NCI-H1930 (cell line): ENCODE data around the gene NBEA.

Experiments used
- DNase-seq, 2 experiments: peaks; one replicate each; lab custom pipeline; 2025; lab: John Stamatoyannopoulos, UW

The NBEA gene

DNA sequence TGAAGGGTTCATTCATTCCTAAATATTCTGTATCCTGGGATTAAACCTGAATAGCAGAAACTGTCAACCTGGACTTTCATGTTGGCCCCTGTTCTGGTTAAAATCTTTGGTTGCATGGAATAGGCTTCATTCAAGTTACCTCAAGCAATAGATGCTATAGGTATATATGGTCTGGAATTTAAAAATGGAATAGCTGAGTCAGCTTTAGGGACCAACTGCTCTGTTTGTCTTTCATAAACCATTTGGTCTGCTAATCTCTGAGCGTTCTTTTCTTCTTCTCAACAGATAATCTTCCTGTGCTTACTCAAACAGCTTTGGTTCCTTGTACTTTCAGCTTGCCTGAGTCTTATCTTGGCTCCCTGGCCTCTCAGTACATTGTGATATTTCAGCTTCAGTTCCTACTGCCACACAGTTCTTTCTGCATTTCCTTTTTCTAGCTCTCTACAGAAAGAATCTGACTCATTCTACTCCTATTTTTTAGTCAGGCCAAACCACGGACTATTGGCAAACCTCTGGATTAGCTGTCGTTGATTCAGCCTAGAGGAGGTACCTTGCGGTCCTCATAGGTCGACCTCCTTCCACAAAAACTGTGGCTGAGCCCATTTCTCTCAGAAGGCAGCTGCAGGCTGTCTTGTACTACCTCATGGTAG, 570.3 kb downstream of the NBEA start:
- no peak for DNase-seq

DNA sequence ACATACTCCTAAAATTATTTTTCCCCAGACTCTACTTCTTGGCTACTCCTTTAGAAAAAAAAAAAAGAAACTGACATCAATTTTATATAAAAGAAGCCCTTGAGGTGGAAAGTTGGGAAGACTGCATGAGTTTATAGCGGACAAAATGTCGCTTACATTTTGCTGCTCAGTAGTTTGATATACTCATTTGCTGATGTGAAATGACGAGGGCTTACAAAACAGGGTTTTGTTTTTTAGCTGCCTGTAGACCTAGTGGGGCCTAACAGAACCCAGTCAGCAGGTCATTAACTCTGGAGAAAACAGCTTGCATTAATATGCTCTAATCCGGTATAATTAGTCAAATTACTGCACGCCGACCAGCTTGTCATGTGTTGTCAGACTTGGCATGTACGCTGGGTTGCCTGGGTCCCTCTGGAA, 572.0 kb downstream of the NBEA start:
- peak; percentile 46 to 56 for DNase-seq

DNA sequence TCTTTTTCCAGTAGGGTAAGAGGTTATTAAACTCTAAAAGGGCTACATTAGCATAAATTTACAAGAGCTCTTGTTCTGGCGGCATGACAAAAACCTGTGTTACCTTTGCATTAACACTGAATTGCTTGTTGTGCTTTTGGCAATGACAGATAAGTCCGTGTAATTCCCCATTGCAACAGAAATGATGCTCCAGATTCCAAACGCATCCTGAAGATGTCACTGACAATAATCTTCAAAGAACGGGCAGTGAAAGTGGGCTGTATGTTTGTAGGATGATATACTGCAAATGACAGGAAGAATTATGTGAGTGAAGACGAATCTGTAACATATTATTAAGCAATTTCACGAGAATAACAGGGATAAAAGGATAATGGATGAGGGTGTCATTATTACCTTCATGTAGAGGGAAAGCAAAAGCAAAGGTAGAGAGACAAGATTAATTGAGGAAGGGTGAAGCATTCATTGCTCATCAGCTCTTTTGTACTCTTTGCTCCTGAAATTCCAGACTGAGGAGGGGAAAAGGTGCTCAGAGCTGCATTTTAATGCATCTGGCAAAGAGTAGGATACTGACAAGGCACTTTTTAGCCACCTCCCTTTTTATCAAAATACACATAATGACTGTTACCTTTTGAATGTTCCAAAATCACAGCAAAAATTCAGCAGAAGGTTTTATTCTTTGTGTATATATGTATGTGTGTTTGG, 572.9 kb downstream of the NBEA start:
- peak; percentile 56 to 71 for DNase-seq

DNA sequence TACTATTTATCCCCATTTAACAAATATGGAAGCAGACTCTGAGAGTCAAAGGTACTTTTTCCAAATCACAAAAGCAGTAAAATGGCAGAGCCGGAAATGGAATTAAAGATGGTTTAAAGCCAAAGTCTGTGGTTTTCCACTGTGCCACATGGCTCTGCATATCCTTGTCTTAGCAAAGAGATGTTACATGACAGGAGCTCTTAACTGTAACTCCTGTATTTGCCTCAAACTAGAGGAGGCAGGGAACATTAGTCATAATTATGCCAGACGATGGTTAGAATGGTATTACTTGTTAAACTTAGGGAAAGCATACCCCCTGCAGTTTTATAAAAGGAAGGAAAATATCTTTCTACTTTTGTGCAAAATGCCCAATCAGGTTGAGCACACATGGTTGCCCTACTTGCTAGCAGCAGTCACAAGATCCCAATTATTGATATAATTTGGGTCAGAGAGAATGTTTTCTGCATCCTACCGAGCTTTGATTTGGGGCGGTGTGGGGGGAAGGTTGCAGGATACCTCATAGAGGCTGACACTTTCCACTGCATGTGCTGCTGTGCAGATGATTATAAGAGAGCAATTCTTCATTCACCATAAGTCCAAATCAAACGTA, 576.4 kb downstream of the NBEA start:
- no peak for DNase-seq

DNA sequence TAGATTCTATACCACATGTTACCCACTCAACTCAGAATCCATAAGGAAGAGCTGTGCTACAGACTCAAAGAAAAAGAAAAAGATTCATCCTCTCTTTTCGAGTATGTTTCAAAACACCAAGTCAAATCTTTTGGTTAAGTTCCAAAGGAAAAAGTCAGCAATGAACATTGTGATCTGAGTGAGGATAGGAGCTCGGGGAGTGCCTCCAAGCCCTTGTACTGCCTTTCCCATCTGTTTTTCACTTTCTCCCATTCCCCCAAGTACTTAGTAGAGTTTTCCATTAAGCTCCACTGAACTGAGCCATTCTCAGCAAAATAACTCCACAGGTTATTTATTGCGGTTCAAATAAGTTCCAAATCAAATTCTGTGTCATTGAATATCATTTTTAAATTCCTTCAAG, 582.1 kb downstream of the NBEA start:
- no peak for DNase-seq

DNA sequence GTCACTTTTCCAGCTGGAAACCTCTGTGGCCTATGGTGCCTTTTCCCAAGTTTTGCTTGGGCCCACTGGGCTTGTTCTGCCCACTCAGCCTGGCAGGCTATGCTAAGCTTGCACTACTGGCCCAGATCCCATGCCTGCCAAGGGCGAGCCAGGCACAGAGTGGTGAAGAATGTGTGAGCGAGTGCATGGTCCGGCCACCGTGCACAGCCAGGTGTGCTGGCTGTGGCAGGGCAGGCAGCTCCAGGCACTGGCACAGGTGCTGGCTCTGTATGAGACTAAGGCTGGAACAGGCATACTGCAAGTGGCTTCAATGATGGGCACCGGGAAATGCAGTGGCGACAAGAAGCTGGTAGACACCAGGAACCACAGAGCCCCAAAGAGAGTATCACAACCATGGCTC, 584.5 kb downstream of the NBEA start:
- DNase-seq = no peak

DNA sequence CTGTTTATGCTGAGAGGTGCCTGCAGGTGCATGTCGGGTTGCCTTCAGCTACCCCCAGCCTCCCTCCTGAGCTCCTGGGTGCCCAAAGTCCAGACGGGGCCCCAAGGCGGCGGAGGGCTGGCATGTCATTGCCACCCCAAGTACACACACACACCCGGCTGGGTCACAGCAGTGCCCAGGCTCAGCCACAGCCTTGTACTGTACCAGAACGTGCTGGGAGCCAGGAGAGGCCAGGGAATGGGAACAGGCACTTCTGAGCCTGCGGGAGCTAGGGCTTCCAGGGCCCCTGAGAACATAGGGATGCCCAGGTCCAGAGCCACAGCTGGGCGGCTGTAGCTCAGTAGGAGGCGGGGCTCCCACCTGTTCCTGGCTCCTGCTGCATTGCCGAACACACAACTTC, 585.4 kb downstream of the NBEA start:
- no peak for DNase-seq

DNA sequence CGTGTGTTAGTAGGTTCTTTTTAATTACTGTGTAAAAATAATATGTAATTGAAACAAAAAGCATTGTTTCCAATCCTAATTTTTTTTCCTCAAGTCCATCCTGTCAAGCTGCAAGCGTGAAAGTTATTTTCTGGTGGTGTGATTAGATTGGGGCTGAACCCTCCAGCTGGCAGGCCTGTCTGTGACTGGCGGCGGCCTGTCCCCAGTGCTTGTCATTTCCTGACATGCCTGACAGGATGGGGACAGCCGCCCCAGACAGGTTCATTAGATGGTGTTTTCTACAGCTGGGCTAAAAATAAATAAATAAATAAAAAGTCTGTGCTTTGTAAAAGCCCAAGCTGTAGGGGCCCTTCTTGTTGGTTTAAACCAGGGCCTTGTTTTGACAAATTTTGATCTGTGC, 588.1 kb downstream of the NBEA start:
- no peak for DNase-seq

DNA sequence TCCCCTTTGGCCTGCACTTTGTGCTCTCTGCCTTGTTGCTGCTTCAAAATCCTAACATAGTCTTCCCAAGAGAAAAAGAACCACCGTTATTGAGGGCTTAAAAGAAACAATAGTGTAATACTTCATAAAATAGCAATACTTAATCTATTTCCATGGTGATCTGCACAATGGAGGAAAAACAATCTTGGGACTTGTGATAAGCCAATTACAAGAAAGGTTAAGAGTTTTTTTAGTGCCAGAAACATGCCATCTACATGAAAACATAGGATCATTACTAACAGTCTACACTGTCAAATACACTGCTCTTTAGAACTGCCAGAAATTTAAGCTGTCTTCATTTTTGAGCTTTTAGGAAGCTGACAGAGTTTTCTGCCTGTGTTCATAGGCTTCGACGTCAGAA, 588.5 kb downstream of the NBEA start:
- no peak for DNase-seq

DNA sequence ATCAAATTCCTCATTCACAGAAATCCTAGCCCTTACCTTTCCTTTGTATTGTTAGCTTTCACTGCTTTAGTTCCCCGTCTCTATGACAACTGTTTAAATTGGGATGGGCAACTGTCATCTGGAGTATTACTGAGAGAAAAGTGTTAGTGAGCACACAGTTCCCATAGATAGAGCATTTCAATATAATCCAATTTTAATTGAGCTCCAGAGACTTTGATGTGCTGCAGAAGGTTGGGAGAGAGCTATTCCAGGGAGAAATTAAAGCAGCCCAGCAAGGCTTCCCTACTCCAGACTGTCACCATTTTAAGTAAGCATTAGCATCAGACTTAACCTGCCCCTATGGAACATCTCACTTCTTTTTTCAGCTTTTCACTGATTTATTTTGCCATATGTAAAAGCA, 589.5 kb downstream of the NBEA start:
- DNase-seq = peak in 1 of 2 experiments; percentile 47

DNA sequence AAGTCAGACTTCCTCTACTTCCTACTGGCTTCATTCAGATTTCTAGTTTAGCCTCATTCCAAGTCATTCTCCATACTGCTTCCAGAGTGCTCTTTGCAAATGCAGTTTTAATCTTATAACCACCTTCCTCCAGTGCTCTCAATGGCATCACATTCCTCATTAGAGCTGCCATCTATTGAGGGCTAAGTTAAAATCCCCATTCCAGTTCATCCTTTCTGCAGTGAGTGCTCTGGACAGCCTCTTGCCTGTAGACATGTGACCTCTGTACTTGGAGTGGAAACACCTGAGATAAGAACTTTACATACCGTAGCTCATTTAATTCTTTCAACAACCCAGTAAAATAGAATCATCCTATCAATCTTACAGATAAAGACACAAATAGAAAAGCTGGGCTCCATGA, 592.3 kb downstream of the NBEA start:
- DNase-seq = no peak

DNA sequence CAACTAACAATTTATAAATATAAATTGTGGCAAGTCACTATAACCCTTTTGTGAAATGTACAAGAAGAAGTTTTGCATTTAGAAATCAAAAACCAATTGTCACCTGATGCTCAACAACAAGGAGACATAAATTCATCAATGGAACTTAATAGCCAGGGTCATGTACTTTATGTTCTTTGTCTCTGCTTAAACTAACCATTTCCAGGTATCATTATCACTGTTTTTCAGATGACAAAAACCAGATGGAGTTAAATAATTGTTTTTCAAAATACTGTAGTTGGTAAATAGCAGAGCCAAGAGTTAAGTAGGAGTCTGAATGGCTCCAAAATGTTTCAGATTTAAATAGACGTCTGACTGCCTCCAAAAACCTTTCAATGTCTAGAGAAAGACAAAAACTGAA, 606.7 kb downstream of the NBEA start:
- DNase-seq = no peak

DNA sequence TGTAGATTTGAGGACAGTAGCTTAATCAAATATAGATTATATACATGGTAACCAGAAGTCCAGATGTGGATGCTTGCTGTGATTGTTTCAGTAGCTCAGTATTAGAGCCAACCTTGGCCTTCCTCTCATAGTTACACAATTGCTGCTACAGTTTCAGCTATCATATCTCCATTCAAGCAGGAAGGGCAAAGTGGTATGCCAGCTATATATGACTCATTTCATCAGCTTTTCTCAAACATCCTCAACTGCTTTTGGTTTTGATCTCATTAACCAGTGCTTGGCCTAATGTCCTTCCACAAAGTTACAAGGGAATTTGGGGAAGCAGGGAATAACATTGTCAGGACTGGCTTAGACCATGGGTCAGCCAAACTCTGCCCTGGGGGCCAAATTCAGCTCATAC, 607.4 kb downstream of the NBEA start:
- no peak for DNase-seq

DNA sequence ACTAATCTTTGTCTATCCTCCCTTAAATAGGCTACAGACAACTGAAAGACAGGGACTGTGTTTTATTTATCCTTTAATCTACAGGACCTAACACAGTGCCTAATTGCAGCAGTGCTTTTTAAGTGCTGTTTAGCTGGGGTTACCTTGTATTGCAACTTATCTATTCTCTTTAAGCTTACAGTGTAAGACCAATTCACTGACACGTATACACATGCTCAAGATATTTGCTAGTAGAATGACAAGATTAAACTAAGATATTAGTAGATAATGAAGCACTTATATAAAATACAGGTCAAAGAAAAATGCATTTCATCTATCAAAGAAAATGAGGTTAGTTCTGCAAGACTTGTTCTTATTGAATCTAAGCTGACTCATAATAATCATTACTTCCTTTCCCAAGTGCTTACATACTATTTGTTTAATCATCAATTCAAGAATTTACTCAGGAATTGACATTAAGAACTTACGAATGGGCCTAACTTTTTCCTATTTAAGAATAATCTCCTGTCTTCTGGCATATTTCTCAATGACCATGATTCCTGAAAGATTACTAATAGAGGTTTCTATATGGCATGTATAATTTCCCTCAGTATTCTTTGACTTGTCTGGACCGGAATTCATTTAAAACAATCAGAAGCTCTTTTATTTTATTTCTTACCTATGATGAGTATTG, 610.2 kb downstream of the NBEA start:
- DNase-seq = no peak

DNA sequence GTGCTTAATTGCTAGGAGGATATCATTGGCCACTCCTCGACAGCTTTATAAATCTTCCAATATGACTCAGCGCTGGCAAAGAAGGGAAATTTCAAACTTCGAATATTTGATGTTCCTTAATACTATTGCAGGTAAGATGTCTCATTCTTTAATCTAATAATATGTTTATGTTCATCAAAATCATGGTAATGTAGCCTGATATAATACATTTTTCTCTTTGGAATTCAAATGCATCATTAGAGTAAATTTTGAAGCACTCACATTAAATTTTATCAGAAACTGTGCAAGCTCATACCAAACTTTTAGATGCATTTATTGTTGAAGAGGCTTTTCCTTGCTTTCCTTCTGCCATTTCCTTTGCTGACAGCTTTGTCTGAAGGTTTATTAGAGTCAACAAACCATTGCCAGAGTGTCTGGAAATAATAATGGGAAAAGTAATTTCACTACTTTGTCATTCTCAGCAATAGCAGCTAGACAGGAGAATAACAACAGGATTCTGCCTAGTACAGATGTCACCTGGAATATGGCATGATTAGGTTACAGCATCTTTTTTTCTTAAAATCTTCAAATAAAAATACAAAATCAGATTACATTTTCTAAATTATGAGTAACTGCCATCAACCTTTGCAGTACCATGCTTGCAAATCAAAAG, 613.0 kb downstream of the NBEA start:
- peak; percentile 46 to 69 for DNase-seq

DNA sequence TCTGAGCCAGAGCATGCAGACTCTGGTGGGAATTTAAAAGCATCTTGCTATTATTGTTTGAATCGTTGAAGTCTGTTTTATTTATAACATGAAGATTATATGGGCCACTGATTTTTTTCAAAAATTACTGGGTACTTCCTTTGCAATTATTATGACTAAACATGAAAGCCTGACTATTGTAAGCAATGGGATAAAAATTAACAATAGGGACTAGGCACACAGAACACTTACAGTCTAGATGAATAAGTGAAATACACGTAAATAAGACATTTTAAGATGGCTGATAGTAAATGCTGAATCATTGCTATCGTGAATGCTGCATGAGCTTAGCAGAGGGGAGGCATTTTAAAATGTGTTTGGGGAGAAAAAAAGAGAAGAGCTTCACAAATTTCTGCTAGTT, 615.4 kb downstream of the NBEA start:
- no peak for DNase-seq

DNA sequence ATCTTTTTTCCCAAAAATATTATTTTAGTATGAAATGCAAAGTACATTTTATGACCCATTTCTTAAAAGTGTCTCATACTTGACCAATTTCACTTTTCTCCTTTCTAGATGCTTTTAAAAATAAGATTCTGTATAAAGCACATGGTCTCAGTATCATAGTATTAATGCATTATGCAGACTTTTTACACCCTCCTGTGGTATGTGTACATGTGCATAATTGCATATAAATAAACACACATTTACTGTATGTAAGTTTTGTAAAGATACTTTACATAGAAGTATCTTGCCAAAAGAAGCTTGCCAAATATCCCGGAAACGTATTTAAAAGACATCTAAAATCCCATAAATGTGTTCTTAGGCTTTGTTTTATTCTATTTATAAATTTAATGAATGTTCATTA, 619.5 kb downstream of the NBEA start:
- no peak for DNase-seq

DNA sequence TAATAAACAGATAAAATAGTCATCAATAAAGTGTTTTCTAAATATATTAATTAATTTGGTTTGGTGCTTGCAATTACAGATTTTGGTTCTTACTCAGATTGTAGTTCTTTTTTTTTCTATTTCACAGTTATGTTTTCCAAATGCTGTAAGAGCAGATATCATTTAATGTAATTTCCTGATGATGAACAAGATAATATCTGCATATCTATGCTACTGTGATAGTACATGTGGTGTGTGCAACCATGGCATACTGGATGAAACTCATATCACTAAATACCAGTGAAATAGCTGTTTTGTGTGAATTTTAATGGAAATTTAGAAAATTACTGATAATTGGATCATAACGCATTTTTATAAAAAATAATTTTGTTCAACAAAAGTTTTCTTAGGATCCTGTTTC, 623.2 kb downstream of the NBEA start:
- no peak for DNase-seq

DNA sequence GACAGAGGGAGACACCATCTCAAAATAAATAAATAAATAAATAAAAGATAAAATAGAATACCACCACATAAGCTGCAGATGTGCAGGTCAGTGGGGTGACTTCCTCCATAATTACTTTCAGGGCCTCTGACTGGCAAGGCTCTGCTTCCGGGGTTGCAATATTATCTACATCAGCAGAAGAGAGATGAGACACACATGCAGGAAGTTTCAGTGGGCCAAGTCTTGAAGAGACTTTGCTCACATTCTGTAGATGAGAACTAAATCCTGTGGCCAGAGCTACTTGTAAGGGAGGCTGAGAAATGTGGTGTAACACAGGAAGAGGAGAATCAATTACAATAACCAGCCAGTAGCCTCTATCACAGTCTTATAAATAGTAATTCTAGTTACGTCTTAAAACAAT, 624.3 kb downstream of the NBEA start:
- DNase-seq = no peak

DNA sequence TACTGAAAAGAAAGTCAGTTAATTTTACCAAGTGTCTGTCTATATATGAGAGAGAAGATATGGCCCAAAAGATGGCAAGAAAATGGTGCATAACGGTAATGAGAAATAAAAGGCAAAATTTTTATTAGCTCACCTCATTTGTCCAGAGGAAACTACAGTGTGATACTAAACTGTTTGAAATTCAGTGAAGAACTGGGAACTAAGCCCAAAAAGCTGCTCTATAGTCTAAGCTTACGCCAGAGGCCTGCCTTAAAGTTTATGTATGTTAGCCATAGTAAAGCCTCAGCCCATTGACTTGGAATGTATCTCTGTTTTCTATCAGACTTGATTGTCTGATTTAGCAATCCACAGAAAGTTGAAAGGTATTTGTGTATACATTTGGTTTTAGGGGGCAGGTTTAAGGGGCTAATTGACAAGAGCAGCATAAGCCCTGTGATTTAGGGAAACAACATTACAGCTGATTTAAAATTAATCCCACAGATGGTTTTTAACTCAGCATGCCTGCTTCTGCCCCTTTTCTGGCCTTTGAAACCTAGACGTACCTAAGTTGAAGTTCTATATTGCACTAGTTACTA, 625.4 kb downstream of the NBEA start:
- DNase-seq = no peak

DNA sequence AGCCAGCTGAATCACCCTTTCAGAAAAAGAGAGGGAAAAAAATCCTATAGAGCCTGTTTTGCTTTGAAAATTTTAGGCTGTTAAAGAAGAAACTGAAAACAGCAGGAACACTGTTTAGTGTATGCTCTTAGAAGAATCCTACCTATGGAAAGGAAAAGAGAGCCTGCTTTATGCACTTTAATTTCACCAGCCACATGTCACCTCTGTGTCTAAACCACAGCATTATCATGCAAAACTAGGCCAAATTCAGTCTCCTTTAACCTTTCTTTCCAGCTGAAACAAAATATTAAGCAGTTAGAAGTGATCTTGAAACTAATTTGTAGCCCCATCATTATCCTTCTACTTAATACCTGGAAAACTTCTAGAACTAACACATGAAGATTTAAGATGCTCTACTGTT, 631.6 kb downstream of the NBEA start:
- DNase-seq = peak in 1 of 2 experiments; percentile 62

DNA sequence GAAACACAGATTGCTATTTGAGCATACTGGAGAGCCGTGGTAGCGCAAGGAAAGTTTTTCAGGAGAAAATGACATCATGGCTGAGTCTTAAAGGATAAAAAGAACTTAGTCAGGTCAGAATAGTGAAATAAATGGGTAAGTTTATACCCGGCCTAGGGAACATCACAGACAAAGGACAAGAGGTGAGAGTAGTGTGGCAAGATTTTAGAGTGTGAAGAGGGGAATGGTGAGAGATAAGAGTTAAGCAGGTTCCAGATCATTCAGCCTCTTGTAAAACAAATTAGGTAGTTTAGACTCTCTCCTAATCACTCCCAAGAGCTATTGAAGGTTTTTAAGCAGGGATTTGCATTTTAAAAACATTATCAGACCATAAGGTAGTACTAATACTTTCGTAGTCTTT, 650.4 kb downstream of the NBEA start:
- no peak for DNase-seq
